Adrenal gland (tissue), 5 donors: ENCODE measurements around the gene KTN1.
A peak's percentile ranks its signal among the peaks of the same experiment; 100 is the strongest.

Experiments
- POLR2A ChIP-seq, 2 donors: fragments of 450-650 bp; IDR thresholded peaks; one replicate each; pipeline ENCODE4 v1.6.1; 2017; ENCODE audit warnings: antibody characterized with exemption in 2 of 2, mild to moderate bottlenecking in 2 of 2, moderate library complexity in 1 of 2
- TF ChIP-seq, protein P1 (sequence below), 6 experiments: fragments of 450-650 bp in 4 of 6; fragments of 200-600 bp in 2 of 6; sonication (generic) in 1 of 6; IDR thresholded peaks; 1 replicate in 5 of 6; 2 replicates in 1 of 6; pipeline versions ENCODE4 v1.5.1 to v1.8.0; 2016 to 2021; ENCODE audit warnings: antibody characterized with exemption in 6 of 6, mild to moderate bottlenecking in 2 of 6, moderate library complexity in 1 of 6
- donor health status: DM: no; HTN: no; CAD: no.

GRCh38 chr14:55579724-55580469 is at the start of gene KTN1:
- TF ChIP-seq, protein P1, sequence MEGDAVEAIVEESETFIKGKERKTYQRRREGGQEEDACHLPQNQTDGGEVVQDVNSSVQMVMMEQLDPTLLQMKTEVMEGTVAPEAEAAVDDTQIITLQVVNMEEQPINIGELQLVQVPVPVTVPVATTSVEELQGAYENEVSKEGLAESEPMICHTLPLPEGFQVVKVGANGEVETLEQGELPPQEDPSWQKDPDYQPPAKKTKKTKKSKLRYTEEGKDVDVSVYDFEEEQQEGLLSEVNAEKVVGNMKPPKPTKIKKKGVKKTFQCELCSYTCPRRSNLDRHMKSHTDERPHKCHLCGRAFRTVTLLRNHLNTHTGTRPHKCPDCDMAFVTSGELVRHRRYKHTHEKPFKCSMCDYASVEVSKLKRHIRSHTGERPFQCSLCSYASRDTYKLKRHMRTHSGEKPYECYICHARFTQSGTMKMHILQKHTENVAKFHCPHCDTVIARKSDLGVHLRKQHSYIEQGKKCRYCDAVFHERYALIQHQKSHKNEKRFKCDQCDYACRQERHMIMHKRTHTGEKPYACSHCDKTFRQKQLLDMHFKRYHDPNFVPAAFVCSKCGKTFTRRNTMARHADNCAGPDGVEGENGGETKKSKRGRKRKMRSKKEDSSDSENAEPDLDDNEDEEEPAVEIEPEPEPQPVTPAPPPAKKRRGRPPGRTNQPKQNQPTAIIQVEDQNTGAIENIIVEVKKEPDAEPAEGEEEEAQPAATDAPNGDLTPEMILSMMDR (IDR thresholded peaks at IDR 0.05): no peak
- TF ChIP-seq POLR2A (IDR thresholded peaks at IDR 0.05): peak; percentile 51 to 69
